Measurements from ENCODE around the gene GNL2. TPM values are rescaled to one million over a fixed set of nuclear protein-coding genes. Genes with fewer than 3 reads are reported as not detected.
A peak's percentile ranks its signal among the peaks of the same experiment; 100 is the strongest.

GNL2 gene
- total and polyA plus RNA-seq, 9 of the 15 experiments (the other 6 are each of a cell fraction or from before 2014, with no cell fraction given) = 156 to 371 (median 263) TPM

GRCh38 chr1:37605806-37606474 is 10.2 kb upstream of the GNL2 start (continued):
- TF ChIP-seq ARID3A (IDR thresholded peaks at IDR 0.05; ENCODE audit: borderline replicate concordance, low read depth, low read length) (no peak), ZNF239 (CRISPR knock-in tag; IDR thresholded peaks at IDR 0.05) (no peak)

GRCh38 chr1:37605061-37605650 is 9.4 kb upstream of the GNL2 start:
- in situ Hi-C loops (cut with MboI) = loop anchor here (5.0 kb wide), 1 partner anchor 77 kb away; no protein-coding TSS in a partner anchor
- POLR2A ChIA-PET = interaction anchor here (0.7 to 1.3 kb wide), 2 partner anchors 9 to 21 kb away, joined by 3 to 4 read pairs; partner anchors contain the start of gene GNL2

More at GRCh38 chr1:37605061-37605650, 9.4 kb upstream of the GNL2 start:
- DNase-seq (ENCODE audit: extremely low read depth in 1 of 4, low spot score in 3 of 4) (peak in 3 of 4 experiments; percentile 32 to 41 (median 36)), ATAC-seq (peak; percentile 79), FAIRE-seq (no peak)
- Histone ChIP-seq H3K79me2 (ENCODE audit: control insufficient read depth, insufficient read depth, low read length) (no peaks in the 10 kb centered on the region), H3K4me3 (no peak overlapping the region), H3K9me3 (replicated peaks; ENCODE audit: control insufficient read depth, insufficient read depth, low read depth, low read length) (no peaks in the 10 kb centered on the region), H3K36me3 (ENCODE audit: control insufficient read depth, insufficient read depth, low read length) (no peaks in the 10 kb centered on the region), H3K9me1 (ENCODE audit: control insufficient read depth, insufficient read depth, low read length) (no peaks in the 10 kb centered on the region), H3K4me1 (replicated peaks in 1 of 2; ENCODE audit: control insufficient read depth in 2 of 2, insufficient read depth in 2 of 2, low read length in 2 of 2) (peaks cover 0 to 4% of the 10 kb centered on the region in 2 experiments; a peak in 2 of 5 replicates), H3K27me3 (ENCODE audit: control insufficient read depth in 2 of 2, insufficient read depth in 2 of 2, low read length in 2 of 2) (peaks cover 60 to 68% of the 10 kb centered on the region in 2 experiments), H3K27ac (ENCODE audit: extremely low read depth, low read depth, low read length) (no peak overlapping the region), H2AFZ (ENCODE audit: low read depth, low read length) (no peak overlapping the region), H3K4me2 (ENCODE audit: insufficient read depth, low read length) (no peak overlapping the region), H4K20me1 (replicated peaks; ENCODE audit: control insufficient read depth, insufficient read depth, low read length) (0 out of 2 replicates have a peak, but pooled peaks cover 5% of the 10 kb centered on the region), H3K9ac (ENCODE audit: insufficient read depth in 1 of 2, low read depth in 2 of 2, low read length in 2 of 2) (no peak overlapping the region)
- CTCF ChIA-PET (ENCODE audit: low intra/inter-chr PET ratio) = interaction anchor here (1.0 kb wide), 1 partner anchor 77 kb away, joined by 3 read pairs; no protein-coding TSS in a partner anchor
- BruUV-seq (replicated peaks) = no TSS peak
- WGBS (ENCODE audit: insufficient coverage, low coverage, missing lambda C conversion rate) = 3% methylated on average over 12 of the region's 12 CpGs
- intact Hi-C loops (cut with micrococcal nuclease) = loop anchor here (10.0 kb wide), 2 partner anchors 150 to 160 kb away; partner anchors contain the start of gene EPHA10
- 0 out of 4 replicates have a peak, but pooled peaks of 1 of the 2 experiments have one; percentile 8 for TF ChIP-seq RAD21 (CRISPR knock-in tag; conservative IDR thresholded peaks at IDR 0.05 in 1 of 2, IDR thresholded peaks at IDR 0.05 in 1 of 2)
- no peak for TF ChIP-seq ESRRA (IDR thresholded peaks at IDR 0.05; ENCODE audit: borderline replicate concordance, low read depth)
- no peak for TF ChIP-seq TFAM (CRISPR knock-in tag; conservative IDR thresholded peaks at IDR 0.05)
- TF ChIP-seq ZFPM2 (CRISPR knock-in tag; IDR thresholded peaks at IDR 0.05) = no peak
- peak in 2 of 3 experiments; percentile 17 to 27; a peak in 2 of 6 replicates for TF ChIP-seq CTCF (IDR thresholded peaks at IDR 0.05 in 2 of 3, conservative IDR thresholded peaks at IDR 0.05 in 1 of 3; ENCODE audit: insufficient read depth in 2 of 3, low read depth in 1 of 3, low read length in 3 of 3)
